Thymus (tissue), 11 donors: ENCODE measurements around the gene MOB2. TPM values are rescaled to one million over a fixed set of nuclear protein-coding genes. Genes with fewer than 3 reads are reported as not detected.

Source experiments
- DNase-seq, 9 donors: peaks; one replicate each; pipeline ENCODE4 v3.0.0-alpha.2; 2013; ENCODE audit warnings: low spot score in 9 of 9, low read depth in 6 of 9, missing footprints in 1 of 9
- H3K27ac ChIP-seq, 2 donors: one replicate each; pipeline ENCODE4 v1.5.1; 2013; ENCODE audit warnings: control low read depth in 1 of 2, low read depth in 1 of 2, low read length in 1 of 2, mild to moderate bottlenecking in 1 of 2, moderate library complexity in 1 of 2
- H3K27me3 ChIP-seq, 2 donors: one replicate each; pipeline ENCODE4 v1.5.1; 2013; ENCODE audit warnings: low read length in 1 of 2; ENCODE audit not compliant: control insufficient read depth in 2 of 2, insufficient read depth in 1 of 2
- H3K36me3 ChIP-seq, 2 donors: one replicate each; pipeline ENCODE4 v1.5.1; 2013; ENCODE audit warnings: low read length in 1 of 2, mild to moderate bottlenecking in 1 of 2, moderate library complexity in 1 of 2; ENCODE audit not compliant: control insufficient read depth in 2 of 2, insufficient read depth in 2 of 2
- H3K4me1 ChIP-seq, 2 donors: one replicate each; pipeline ENCODE4 v1.5.1; 2013; ENCODE audit warnings: low read length in 2 of 2; ENCODE audit not compliant: control insufficient read depth in 2 of 2, insufficient read depth in 2 of 2
- H3K4me3 ChIP-seq, 2 donors: one replicate each; pipeline ENCODE4 v1.5.1; 2013; ENCODE audit warnings: low read length in 2 of 2, control low read depth in 1 of 2, mild to moderate bottlenecking in 1 of 2
- H3K9me3 ChIP-seq, 2 donors: one replicate each; pipeline ENCODE4 v1.5.1; 2013; ENCODE audit warnings: low read length in 1 of 2, mild to moderate bottlenecking in 1 of 2; ENCODE audit not compliant: control insufficient read depth in 2 of 2, insufficient read depth in 1 of 2
- WGBS: extraction: QIAGEN DNeasy Blood & Tissue Kit; methylation state at CpG from one replicate; pipeline ENCODE4 v1.1.7; 2013; 5-methylcytosine and 5-hydroxymethylcytosine counted together
- polyA plus RNA-seq: library from polyadenylated mRNA; stranded (reverse); fragments of 200-250 nt; gene quantifications from one replicate; pipeline ENCODE4 v1.2.3, GENCODE V29; 2013
- total RNA-seq: library from RNA; stranded (reverse); fragments of 120-200 nt; gene quantifications from one replicate; pipeline ENCODE4 v1.2.4, GENCODE V29; 2013
- donor health status: healthy.

MOB2 gene
- total and polyA plus RNA-seq, 2 donors = 34.0 to 46.5 TPM

GRCh38 chr11:1496091-1496760, 9.6 kb upstream of the MOB2 start:
- no peak overlapping the region for H3K27ac ChIP-seq
- DNase-seq = no peak
- H3K4me1 ChIP-seq = no peaks in the 10 kb centered on the region
- H3K27me3 ChIP-seq = no peaks in the 10 kb centered on the region
- H3K36me3 ChIP-seq = peaks cover 0 to 18% of the 10 kb centered on the region in 2 donors
- WGBS = 96% methylated on average over 9 of the region's 9 CpGs
- peaks cover 0 to 4% of the 10 kb centered on the region in 2 donors for H3K9me3 ChIP-seq
- no peak overlapping the region for H3K4me3 ChIP-seq

GRCh38 chr11:1494650-1495049, 8.1 kb upstream of the MOB2 start:
- H3K27me3 ChIP-seq = no peaks in the 10 kb centered on the region
- H3K36me3 ChIP-seq = peaks cover 0 to 6% of the 10 kb centered on the region in 2 donors
- H3K4me3 ChIP-seq = no peak overlapping the region
- no peak for DNase-seq
- WGBS = 95% methylated on average over 3 of the region's 3 CpGs
- H3K27ac ChIP-seq = no peak overlapping the region
- H3K4me1 ChIP-seq = no peaks in the 10 kb centered on the region
- H3K9me3 ChIP-seq = peaks cover 0 to 3% of the 10 kb centered on the region in 2 donors

- peaks cover 0 to 3% of the 10 kb centered on the region in 2 donors for H3K36me3 ChIP-seq
- no peaks in the 10 kb centered on the region for H3K27me3 ChIP-seq
- no peaks in the 10 kb centered on the region for H3K4me1 ChIP-seq
- no peaks in the 10 kb centered on the region for H3K9me3 ChIP-seq
- no peak overlapping the region for H3K4me3 ChIP-seq
- H3K27ac ChIP-seq = no peak overlapping the region
- DNase-seq = no peak
- WGBS = 99% methylated on average over 3 of the region's 3 CpGs
Observed at GRCh38 chr11:1493650-1494244, 7.2 kb upstream of the MOB2 start.

- peaks cover 0 to 4% of the 10 kb centered on the region in 2 donors for H3K4me1 ChIP-seq
- no peak for DNase-seq
- H3K36me3 ChIP-seq = no peaks in the 10 kb centered on the region
- H3K27ac ChIP-seq = no peak overlapping the region
- H3K9me3 ChIP-seq = no peaks in the 10 kb centered on the region
- 98% methylated on average over 12 of the region's 12 CpGs for WGBS
- H3K4me3 ChIP-seq = no peak overlapping the region
- H3K27me3 ChIP-seq = no peaks in the 10 kb centered on the region
Observed at GRCh38 chr11:1491379-1491778, 4.8 kb upstream of the MOB2 start.

- no peaks in the 10 kb centered on the region for H3K9me3 ChIP-seq
- no peak overlapping the region for H3K27ac ChIP-seq
- H3K4me1 ChIP-seq = peaks cover 0 to 7% of the 10 kb centered on the region in 2 donors
- no peaks in the 10 kb centered on the region for H3K27me3 ChIP-seq
- 84% methylated on average over 7 of the region's 7 CpGs for WGBS
- no peak for DNase-seq
- no peaks in the 10 kb centered on the region for H3K36me3 ChIP-seq
- H3K4me3 ChIP-seq = no peak overlapping the region
Observed at GRCh38 chr11:1490651-1491050, 4.1 kb upstream of the MOB2 start.

- no peaks in the 10 kb centered on the region for H3K27me3 ChIP-seq
- peaks cover 0 to 7% of the 10 kb centered on the region in 2 donors for H3K4me1 ChIP-seq
- no peak for DNase-seq
- no peaks in the 10 kb centered on the region for H3K9me3 ChIP-seq
- H3K36me3 ChIP-seq = no peaks in the 10 kb centered on the region
- 98% methylated on average over 20 of the region's 20 CpGs for WGBS
- no peak overlapping the region for H3K27ac ChIP-seq
- no peak overlapping the region for H3K4me3 ChIP-seq
Observed at GRCh38 chr11:1488575-1489180, 2.1 kb upstream of the MOB2 start.

- Histone ChIP-seq H3K4me1 (peaks cover 0 to 7% of the 10 kb centered on the region in 2 donors), H3K9me3 (no peaks in the 10 kb centered on the region), H3K27ac (no peak overlapping the region), H3K36me3 (no peaks in the 10 kb centered on the region), H3K27me3 (no peaks in the 10 kb centered on the region), H3K4me3 (no peak overlapping the region)
- WGBS = 96% methylated on average over 23 of the region's 23 CpGs
- no peak for DNase-seq
Observed at GRCh38 chr11:1487851-1488574, 1.4 kb upstream of the MOB2 start.

- no peaks in the 10 kb centered on the region for H3K9me3 ChIP-seq
- no peaks in the 10 kb centered on the region for H3K27me3 ChIP-seq
- H3K36me3 ChIP-seq = peaks cover 0 to 2% of the 10 kb centered on the region in 2 donors
- H3K27ac ChIP-seq = no peak overlapping the region
- DNase-seq = no peak
- peaks cover 0 to 7% of the 10 kb centered on the region in 2 donors for H3K4me1 ChIP-seq
- 96% methylated on average over 21 of the region's 21 CpGs for WGBS
- no peak overlapping the region for H3K4me3 ChIP-seq
Observed at GRCh38 chr11:1487091-1487850, 692 bp upstream of the MOB2 start.
